ENCODE data around the gene SLC13A3. TPM values are rescaled to one million over a fixed set of nuclear protein-coding genes. Genes with fewer than 3 reads are reported as not detected.

The SLC13A3 gene
- total RNA-seq, 4 donors from 2014 or later = 5.7 to 11.6 (median 9.3) TPM

DNA sequence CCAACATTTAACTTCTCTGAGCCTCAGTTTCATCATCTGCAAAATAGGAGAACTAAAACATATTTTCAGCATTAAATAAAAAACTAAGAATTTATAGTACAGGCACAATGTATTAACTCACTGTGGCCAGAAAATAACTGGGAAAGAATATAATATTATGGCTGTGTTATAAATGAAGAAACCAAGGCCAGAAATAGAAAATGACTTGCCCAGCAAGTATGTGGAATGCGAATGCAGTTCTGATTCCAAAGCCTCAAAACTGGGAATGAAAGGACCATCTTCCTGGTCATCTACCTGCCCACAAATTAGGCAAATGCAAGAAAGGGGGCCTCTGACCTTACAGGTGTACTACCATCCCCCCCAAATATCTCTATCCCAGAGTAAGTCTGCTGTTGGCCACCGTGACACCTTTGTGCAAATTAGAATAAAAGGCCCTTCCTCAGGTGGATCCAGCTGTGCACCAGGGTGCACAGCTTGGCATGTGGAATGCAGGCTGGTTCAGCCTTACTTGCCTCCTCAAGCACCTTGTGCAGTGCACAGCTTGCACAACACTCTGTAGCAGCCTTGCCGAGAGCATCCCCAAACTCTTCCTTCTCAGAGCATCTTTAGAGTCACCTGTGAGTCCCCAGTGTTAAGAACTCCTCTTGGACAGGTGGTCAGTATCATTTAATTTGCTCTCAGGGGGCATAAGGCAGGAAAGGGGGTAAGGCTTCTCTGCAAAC, 4.4 kb downstream of the SLC13A3 start:
- Histone ChIP-seq H3K9me3 (no peaks in the 10 kb centered on the region), H3K4me3 (no peak overlapping the region), H3K4me1 (peaks cover 0 to 7% (median 0%) of the 10 kb centered on the region in 4 donors), H3K27me3 (peaks cover 0 to 14% of the 10 kb centered on the region in 2 donors), H3K27ac (peak overlapping the region in 1 of 4 donors; percentile 80), H3K36me3 (no peaks in the 10 kb centered on the region)
- no peak for DNase-seq (ENCODE audit: low spot score in 2 of 2)
- TF ChIP-seq CTCF (IDR thresholded peaks at IDR 0.05) (no peak), POLR2A (IDR thresholded peaks at IDR 0.05) (no peak), EP300 (IDR thresholded peaks at IDR 0.05) (no peak)
- WGBS, 2 donors = 79 to 90% methylated on average over 3 of the region's 3 CpGs

GRCh38 chr20:46646122-46646521, 5.1 kb downstream of the SLC13A3 start:
- H3K27me3 ChIP-seq = peaks cover 0 to 7% of the 10 kb centered on the region in 2 donors
- H3K36me3 ChIP-seq = no peaks in the 10 kb centered on the region
- no peaks in the 10 kb centered on the region for H3K9me3 ChIP-seq
- no peak overlapping the region for H3K27ac ChIP-seq
- DNase-seq (ENCODE audit: low spot score in 2 of 2) = no peak
- 51 to 70% methylated on average over 4 of the region's 4 CpGs for WGBS, 2 donors
- no peak for TF ChIP-seq EP300 (IDR thresholded peaks at IDR 0.05)
- no peak for TF ChIP-seq POLR2A (IDR thresholded peaks at IDR 0.05)
- TF ChIP-seq CTCF (IDR thresholded peaks at IDR 0.05) = no peak
- peaks cover 0 to 2% (median 0%) of the 10 kb centered on the region in 4 donors for H3K4me1 ChIP-seq
- no peak overlapping the region for H3K4me3 ChIP-seq

- Histone ChIP-seq H3K4me1 (no peaks in the 10 kb centered on the region), H3K4me3 (no peak overlapping the region), H3K27ac (no peak overlapping the region), H3K27me3 (no peaks in the 10 kb centered on the region), H3K9me3 (no peaks in the 10 kb centered on the region), H3K36me3 (no peaks in the 10 kb centered on the region)
- no peak for DNase-seq (ENCODE audit: low spot score in 2 of 2)
- TF ChIP-seq POLR2A (IDR thresholded peaks at IDR 0.05) (no peak), CTCF (IDR thresholded peaks at IDR 0.05) (no peak), EP300 (IDR thresholded peaks at IDR 0.05) (no peak)
- WGBS, 2 donors = 89 to 94% methylated on average over 1 of the region's 1 CpG
Observed at GRCh38 chr20:46644733-46645132, 6.5 kb downstream of the SLC13A3 start.

DNA sequence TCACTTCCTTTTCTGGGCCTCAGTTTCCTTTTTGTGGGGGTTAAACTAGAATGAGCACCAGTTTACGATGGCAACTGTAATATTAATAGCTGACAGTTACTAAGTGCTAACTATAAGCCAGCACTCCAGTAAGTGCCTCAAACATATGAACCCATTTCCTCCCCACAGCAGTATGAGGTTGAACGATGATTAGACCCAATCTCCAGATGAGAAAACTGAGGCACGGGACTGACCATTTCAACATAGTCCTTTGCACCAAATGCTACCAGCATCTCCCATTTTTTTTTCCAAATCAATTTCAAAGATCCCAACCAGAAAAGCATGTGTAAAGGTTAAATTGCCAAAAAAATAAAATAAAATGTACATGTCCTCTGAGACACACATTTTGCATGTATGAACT, 7.1 kb downstream of the SLC13A3 start:
- DNase-seq (ENCODE audit: low spot score in 2 of 2) = no peak
- H3K27me3 ChIP-seq = no peaks in the 10 kb centered on the region
- no peaks in the 10 kb centered on the region for H3K9me3 ChIP-seq
- 93 to 97% methylated on average over 3 of the region's 3 CpGs for WGBS, 2 donors
- no peaks in the 10 kb centered on the region for H3K36me3 ChIP-seq
- TF ChIP-seq POLR2A (IDR thresholded peaks at IDR 0.05) = no peak
- no peak for TF ChIP-seq EP300 (IDR thresholded peaks at IDR 0.05)
- TF ChIP-seq CTCF (IDR thresholded peaks at IDR 0.05) = no peak
- no peaks in the 10 kb centered on the region for H3K4me1 ChIP-seq
- H3K27ac ChIP-seq = no peak overlapping the region
- no peak overlapping the region for H3K4me3 ChIP-seq

DNA sequence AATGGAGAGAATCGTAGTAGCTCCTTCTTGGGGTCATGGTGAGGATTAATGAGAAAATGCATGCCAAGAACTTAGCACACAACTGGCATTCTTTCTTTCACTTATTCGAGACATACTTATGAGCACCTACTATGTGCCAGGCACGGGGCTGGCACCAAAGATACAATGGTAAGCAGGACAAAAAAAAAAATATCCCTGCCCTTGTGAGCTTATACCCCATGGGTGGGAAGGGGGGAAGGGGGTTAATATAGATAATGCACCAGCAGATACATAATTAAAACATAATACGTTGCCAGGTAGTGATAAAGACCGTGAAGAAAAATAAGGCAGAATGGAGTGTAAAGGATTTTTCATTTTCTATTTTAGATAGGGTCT, 8.3 kb downstream of the SLC13A3 start:
- TF ChIP-seq EP300 (IDR thresholded peaks at IDR 0.05) = no peak
- no peak for TF ChIP-seq POLR2A (IDR thresholded peaks at IDR 0.05)
- TF ChIP-seq CTCF (IDR thresholded peaks at IDR 0.05) = no peak
- no peak overlapping the region for H3K27ac ChIP-seq
- WGBS, 2 donors = 75 to 76% methylated on average over 5 of the region's 5 CpGs
- DNase-seq (ENCODE audit: low spot score in 2 of 2) = no peak
- H3K36me3 ChIP-seq = no peaks in the 10 kb centered on the region
- H3K4me1 ChIP-seq = peaks cover 0 to 10% (median 4%) of the 10 kb centered on the region in 4 donors
- H3K27me3 ChIP-seq = no peaks in the 10 kb centered on the region
- no peaks in the 10 kb centered on the region for H3K9me3 ChIP-seq
- no peak overlapping the region for H3K4me3 ChIP-seq

Data from tibial nerve (tissue), 4 donors.